Measurements from ENCODE around the gene VPS8.

The VPS8 gene

GRCh38 chr3:185021256-185021655 is 209.3 kb downstream of the VPS8 start:
- no peak for DNase-seq

- DNase-seq, result no peak
These were observed 212.4 kb downstream of the VPS8 start for GRCh38 chr3:185024406-185024805.

GRCh38 chr3:185024966-185025365 is 213.0 kb downstream of the VPS8 start:
- DNase-seq, result no peak

GRCh38 chr3:185028121-185028520 is 216.2 kb downstream of the VPS8 start:
- no peak for DNase-seq

- no peak for DNase-seq
These were observed 217.1 kb downstream of the VPS8 start for GRCh38 chr3:185029086-185029485.

- no peak for DNase-seq
These were observed 218.4 kb downstream of the VPS8 start for GRCh38 chr3:185030399-185030798.

- DNase-seq, result no peak
These were observed 219.0 kb downstream of the VPS8 start for GRCh38 chr3:185030951-185031350.

GRCh38 chr3:185037801-185038200 is 225.8 kb downstream of the VPS8 start:
- no peak for DNase-seq

- no peak for DNase-seq
These were observed 228.5 kb downstream of the VPS8 start for GRCh38 chr3:185040425-185040824.

GRCh38 chr3:185041540-185041939 is 229.6 kb downstream of the VPS8 start:
- no peak for DNase-seq

GRCh38 chr3:185042312-185043050 is 230.5 kb downstream of the VPS8 start:
- DNase-seq, result no peak

- DNase-seq, result no peak
These were observed 234.2 kb downstream of the VPS8 start for GRCh38 chr3:185046164-185046515.

GRCh38 chr3:185046603-185047002 is 234.6 kb downstream of the VPS8 start:
- DNase-seq, result no peak

- no peak for DNase-seq
These were observed 237.7 kb downstream of the VPS8 start for GRCh38 chr3:185049710-185050109.

- DNase-seq, result no peak
These were observed 239.8 kb downstream of the VPS8 start for GRCh38 chr3:185051801-185052200.

- no peak for DNase-seq
These were observed 240.7 kb downstream of the VPS8 start for GRCh38 chr3:185052631-185053030.

- DNase-seq, result no peak
These were observed 244.9 kb downstream of the VPS8 start for GRCh38 chr3:185056908-185057307.

- no peak for DNase-seq
These were observed 245.9 kb downstream of the VPS8 start for GRCh38 chr3:185057829-185058228.

GRCh38 chr3:185058796-185059195 is 246.8 kb downstream of the VPS8 start:
- no peak for DNase-seq

GRCh38 chr3:185059766-185060165 is 247.8 kb downstream of the VPS8 start:
- no peak for DNase-seq

GRCh38 chr3:185060655-185061054 is 248.7 kb downstream of the VPS8 start:
- DNase-seq, result no peak

GRCh38 chr3:185062191-185062590 is 250.2 kb downstream of the VPS8 start:
- no peak for DNase-seq

- DNase-seq, result no peak
These were observed 251.5 kb downstream of the VPS8 start for GRCh38 chr3:185063431-185063830.

- DNase-seq, result no peak
These were observed 253.1 kb downstream of the VPS8 start for GRCh38 chr3:185065059-185065458.

GRCh38 chr3:185066251-185066650 is 254.3 kb downstream of the VPS8 start:
- DNase-seq, result no peak

Measured in NK-92 treated with Interleukin-12 subunit alpha and Interleukin-12 subunit beta, amount 100 ng/mL, for 24 hours (cell line).